Fibroblast of the aortic adventitia (primary cell): ENCODE data around the gene POLD3. TPM values are rescaled to one million over a fixed set of nuclear protein-coding genes. Genes with fewer than 3 reads are reported as not detected.
A peak's percentile ranks its signal among the peaks of the same experiment; 100 is the strongest.

Experiments used
- DNase-seq: peaks from one replicate; pipeline ENCODE4 v3.0.0-alpha.2; 2010; ENCODE audit warnings: low read depth
- H3K4me3 ChIP-seq: 2 replicates; pipeline ENCODE4 v1.5.1; 2011; ENCODE audit warnings: low read depth, mild to moderate bottlenecking, control low read depth, low read length, moderate library complexity
- CTCF ChIP-seq: IDR thresholded peaks from 2 replicates; pipeline ENCODE4 v1.5.1; 2011; ENCODE audit warnings: mild to moderate bottlenecking, low read length, control low read depth, inconsistent platforms; ENCODE audit not compliant: insufficient read depth
- total RNA-seq: library from RNA; depleted of rRNA; stranded (reverse); fragments of >200 nt; gene quantifications from 2 replicates; pipeline ENCODE4 v1.2.3, GENCODE V29; 2012; ENCODE audit warnings: low replicate concordance

The POLD3 gene
- total RNA-seq, 1 donor: 26.8 TPM

GRCh38 chr11:74559110-74559933, 33.1 kb upstream of the POLD3 start:
- DNase-seq: no peak
- no peak overlapping the region for H3K4me3 ChIP-seq
- TF ChIP-seq CTCF: no peak

- no peak for DNase-seq
- H3K4me3 ChIP-seq: no peak overlapping the region
- TF ChIP-seq CTCF: no peak
These were observed 32.5 kb upstream of the POLD3 start for GRCh38 chr11:74559934-74560309.

GRCh38 chr11:74566146-74566960, 26.0 kb upstream of the POLD3 start:
- H3K4me3 ChIP-seq: no peak overlapping the region
- DNase-seq: no peak
- no peak for TF ChIP-seq CTCF

- H3K4me3 ChIP-seq: no peak overlapping the region
- no peak for DNase-seq
- no peak for TF ChIP-seq CTCF
These were observed 24.4 kb upstream of the POLD3 start for GRCh38 chr11:74568028-74568427.

GRCh38 chr11:74570266-74571061, 21.9 kb upstream of the POLD3 start:
- no peak overlapping the region for H3K4me3 ChIP-seq
- TF ChIP-seq CTCF: peak; percentile 70
- peak; percentile 60 for DNase-seq

GRCh38 chr11:74571062-74571399, 21.4 kb upstream of the POLD3 start:
- DNase-seq: no peak
- no peak overlapping the region for H3K4me3 ChIP-seq
- no peak for TF ChIP-seq CTCF
